H9 (cell line): Measurements from ENCODE around the gene TM2D1. TPM values are rescaled to one million over a fixed set of nuclear protein-coding genes. Genes with fewer than 3 reads are reported as not detected.

ENCODE experiments used
- DNase-seq: peaks from one replicate; pipeline ENCODE4 v3.0.0-alpha.2; 2017
- H2AFZ ChIP-seq: one replicate; pipeline ENCODE4 v1.6.1; 2013; ENCODE audit warnings: mild to moderate bottlenecking, low read length, control low read depth, moderate library complexity
- H2AK5ac ChIP-seq: 2 replicates; pipeline ENCODE4 v1.6.1; 2013; ENCODE audit warnings: low read length, control low read depth, mixed read lengths; ENCODE audit not compliant: insufficient read length
- H2BK120ac ChIP-seq: one replicate; pipeline ENCODE4 v1.6.1; 2013; ENCODE audit warnings: low read depth, mild to moderate bottlenecking, low read length, control low read depth, inconsistent platforms; ENCODE audit not compliant: poor library complexity, severe bottlenecking
- H2BK12ac ChIP-seq: 2 replicates; pipeline ENCODE4 v1.6.1; 2013; ENCODE audit warnings: low read length, control low read depth, mixed read lengths, low read depth; ENCODE audit not compliant: insufficient read length
- H2BK15ac ChIP-seq: 2 replicates; pipeline ENCODE4 v1.6.1; 2013; ENCODE audit warnings: low read depth, low read length, control low read depth
- H2BK20ac ChIP-seq: one replicate; pipeline ENCODE4 v1.6.1; 2013; ENCODE audit warnings: low read depth, mild to moderate bottlenecking, low read length, control low read depth, inconsistent platforms; ENCODE audit not compliant: poor library complexity, severe bottlenecking
- H2BK5ac ChIP-seq: 2 replicates; pipeline ENCODE4 v1.6.1; 2013; ENCODE audit warnings: low read length, control low read depth, mixed read lengths; ENCODE audit not compliant: insufficient read length
- H3K14ac ChIP-seq: 2 replicates; pipeline ENCODE4 v1.6.1; 2013; ENCODE audit warnings: low read length, control low read depth; ENCODE audit not compliant: insufficient read depth
- H3K18ac ChIP-seq: 2 replicates; pipeline ENCODE4 v1.6.1; 2013; ENCODE audit warnings: low read depth, mild to moderate bottlenecking, mixed read lengths, low read length, control low read depth; ENCODE audit not compliant: insufficient read length
- H3K23ac ChIP-seq: 2 replicates; pipeline ENCODE4 v1.6.1; 2013; ENCODE audit warnings: low read length, control low read depth, mixed read lengths, low read depth; ENCODE audit not compliant: insufficient read length
- H3K23me2 ChIP-seq: 2 replicates; pipeline ENCODE4 v1.6.1; 2013; ENCODE audit warnings: low read depth, mild to moderate bottlenecking, mixed read lengths, low read length, control low read depth; ENCODE audit not compliant: insufficient read length, poor library complexity, severe bottlenecking
- H3K27ac ChIP-seq: 2 replicates; pipeline ENCODE4 v1.5.1; 2013; ENCODE audit warnings: low read length, control low read depth, mixed read lengths, low read depth; ENCODE audit not compliant: insufficient read length
- H3K27me3 ChIP-seq: 2 replicates; pipeline ENCODE4 v1.6.1; 2013; ENCODE audit warnings: low read length, control low read depth, inconsistent platforms; ENCODE audit not compliant: insufficient read depth
- H3K4ac ChIP-seq: 2 replicates; pipeline ENCODE4 v1.6.1; 2013; ENCODE audit warnings: low read depth, mild to moderate bottlenecking, control low read depth, inconsistent platforms, low read length, moderate library complexity
- H3K4me1 ChIP-seq: 2 replicates; pipeline ENCODE4 v1.6.1; 2013; ENCODE audit warnings: low read length, control low read depth, inconsistent platforms; ENCODE audit not compliant: insufficient read depth
- H3K4me2 ChIP-seq: 2 replicates; pipeline ENCODE4 v1.6.1; 2013; ENCODE audit warnings: low read length, control low read depth, mixed read lengths; ENCODE audit not compliant: insufficient read length, insufficient read depth
- H3K56ac ChIP-seq: 2 replicates; pipeline ENCODE4 v1.6.1; 2013; ENCODE audit warnings: low read depth, mild to moderate bottlenecking, mixed read lengths, low read length, control low read depth; ENCODE audit not compliant: insufficient read length
- H3K79me1 ChIP-seq: 2 replicates; pipeline ENCODE4 v1.6.1; 2013; ENCODE audit warnings: low read depth, mild to moderate bottlenecking, moderate library complexity, low read length, control low read depth, inconsistent platforms; ENCODE audit not compliant: insufficient read depth, poor library complexity, severe bottlenecking
- H3K79me2 ChIP-seq: 2 replicates; pipeline ENCODE4 v1.6.1; 2013; ENCODE audit warnings: low read length, control low read depth, inconsistent platforms; ENCODE audit not compliant: insufficient read depth
- H3K9ac ChIP-seq: 2 replicates; pipeline ENCODE4 v1.6.1; 2013; ENCODE audit warnings: low read length, control low read depth, mixed read lengths; ENCODE audit not compliant: insufficient read length; ENCODE audit errors: extremely low read depth
- H3K9me3 ChIP-seq: one replicate; pipeline ENCODE4 v1.6.1; 2013; ENCODE audit warnings: low read depth, low read length, inconsistent platforms; ENCODE audit not compliant: control insufficient read depth
- H3T11ph ChIP-seq: one replicate; pipeline ENCODE4 v1.6.1; 2013; ENCODE audit warnings: mild to moderate bottlenecking, low read length, control low read depth, inconsistent platforms
- H4K20me1 ChIP-seq: one replicate; pipeline ENCODE4 v1.6.1; 2013; ENCODE audit not compliant: control insufficient read depth, insufficient read length, insufficient read depth
- H4K5ac ChIP-seq: 2 replicates; pipeline ENCODE4 v1.6.1; 2013; ENCODE audit warnings: low read depth, mild to moderate bottlenecking, mixed read lengths, low read length, control low read depth; ENCODE audit not compliant: insufficient read length
- H4K8ac ChIP-seq: replicated peaks from 2 replicates; pipeline ENCODE4 v1.6.1; 2013; ENCODE audit warnings: low read length, control low read depth, mixed read lengths, low read depth; ENCODE audit not compliant: insufficient read length
- H4K91ac ChIP-seq: 2 replicates; pipeline ENCODE4 v1.6.1; 2013; ENCODE audit warnings: low read depth, mild to moderate bottlenecking, moderate library complexity, mixed read lengths, low read length, control low read depth; ENCODE audit not compliant: insufficient read length
- H3K27ac Mint-ChIP-seq, 3 experiments: 2 replicates in 2 of 3; 3 replicates in 1 of 3; pipeline ENCODE4 v1.8.0; 2020 to 2021; ENCODE audit warnings: mixed read lengths in 3 of 3, mild to moderate bottlenecking in 1 of 3, moderate library complexity in 1 of 3
- H3K27me3 Mint-ChIP-seq: 2 replicates; pipeline ENCODE4 v1.8.0; 2021; ENCODE audit warnings: low read depth, mild to moderate bottlenecking, moderate library complexity, mixed read lengths
- H3K36me3 Mint-ChIP-seq, 3 experiments: 2 replicates in 2 of 3; 3 replicates in 1 of 3; pipeline ENCODE4 v1.8.0; 2020 to 2021; ENCODE audit warnings: low read depth in 3 of 3, mixed read lengths in 3 of 3; ENCODE audit not compliant: insufficient read depth in 1 of 3
- H3K4me1 Mint-ChIP-seq, 2 experiments: 2 replicates each; pipeline ENCODE4 v1.8.0; 2020; ENCODE audit warnings: mixed read lengths in 2 of 2
- H3K4me3 Mint-ChIP-seq, 2 experiments: 2 replicates in 1 of 2; 3 replicates in 1 of 2; pipeline ENCODE4 v1.8.0; 2020 to 2021; ENCODE audit warnings: mild to moderate bottlenecking in 2 of 2, mixed read lengths in 2 of 2, moderate library complexity in 1 of 2
- H3K9me3 Mint-ChIP-seq, 2 experiments: 2 replicates in 1 of 2; 3 replicates in 1 of 2; pipeline ENCODE4 v1.8.0; 2020; ENCODE audit warnings: mild to moderate bottlenecking in 2 of 2, mixed read lengths in 2 of 2, moderate library complexity in 1 of 2
- WGBS: extraction: QIAGEN DNeasy Blood & Tissue Kit; methylation state at CpG from one replicate; pipeline ENCODE4 v1.1.7; 2013; ENCODE audit warnings: missing lambda C conversion rate, low lambda C conversion rate, mixed read lengths; ENCODE audit not compliant: insufficient read length; ENCODE audit errors: extremely low coverage; 5-methylcytosine and 5-hydroxymethylcytosine counted together
- total RNA-seq: library from RNA; stranded (reverse); gene quantifications from 2 replicates; pipeline ENCODE4 v1.2.1, GENCODE V29; 2021
- TF ChIP-seq, protein P1 (sequence below): fragments of 200-600 bp; sonication (generic); conservative IDR thresholded peaks from 3 replicates; pipeline ENCODE4 v1.8.0; 2021; ENCODE audit warnings: antibody characterized with exemption, mild to moderate bottlenecking

TM2D1 gene
- total RNA-seq, 1 experiment from 2014 or later, result 20.3 TPM

DNA sequence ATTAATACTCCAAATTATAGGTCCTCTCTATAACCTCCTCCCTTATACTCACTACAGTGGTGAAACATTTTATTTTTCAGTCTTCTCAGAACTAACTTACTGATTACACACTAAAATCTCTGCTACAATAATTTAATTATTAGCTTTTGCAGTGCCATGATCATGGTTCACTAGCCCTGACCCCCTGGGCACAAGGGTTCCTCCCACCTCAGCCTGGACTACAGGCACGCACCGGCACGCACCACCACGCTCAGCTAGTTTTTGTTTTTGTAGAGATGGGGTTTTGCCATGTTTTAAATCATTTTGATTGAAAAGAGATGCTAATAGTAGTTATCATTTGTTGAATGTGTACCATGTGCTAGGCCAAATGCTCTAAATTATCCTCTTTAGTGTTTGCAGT is 23.6 kb upstream of the TM2D1 start:
- Histone ChIP-seq H3K9me3 (no peaks in the 10 kb centered on the region), H2AK5ac (no peak overlapping the region), H3T11ph (no peak overlapping the region), H4K20me1 (no peaks in the 10 kb centered on the region), H4K5ac (no peak overlapping the region), H3K4ac (no peak overlapping the region), H3K56ac (no peak overlapping the region), H3K4me2 (no peak overlapping the region), H3K79me1 (peaks cover 3% of the 10 kb centered on the region), H2BK20ac (no peak overlapping the region), H2AFZ (no peak overlapping the region), H3K23ac (no peak overlapping the region), H3K23me2 (peaks cover 3% of the 10 kb centered on the region), H2BK5ac (no peak overlapping the region), H3K14ac (no peak overlapping the region), H4K91ac (no peak overlapping the region), H2BK12ac (no peak overlapping the region), H3K79me2 (peaks cover 16% of the 10 kb centered on the region; the same call in 1 of the 2 replicates), H2BK15ac (no peak overlapping the region), H4K8ac (no peak overlapping the region), H3K18ac (no peak overlapping the region), H3K27ac (no peak overlapping the region), H2BK120ac (no peak overlapping the region), H3K27me3 (no peaks in the 10 kb centered on the region), H3K9ac (no peak overlapping the region), H3K4me1 (peaks cover 9% of the 10 kb centered on the region; the same call in 1 of the 2 replicates)
- peaks cover 27 to 31% of the 10 kb centered on the region in 2 experiments for H3K4me1 Mint-ChIP-seq
- TF ChIP-seq, protein P1, sequence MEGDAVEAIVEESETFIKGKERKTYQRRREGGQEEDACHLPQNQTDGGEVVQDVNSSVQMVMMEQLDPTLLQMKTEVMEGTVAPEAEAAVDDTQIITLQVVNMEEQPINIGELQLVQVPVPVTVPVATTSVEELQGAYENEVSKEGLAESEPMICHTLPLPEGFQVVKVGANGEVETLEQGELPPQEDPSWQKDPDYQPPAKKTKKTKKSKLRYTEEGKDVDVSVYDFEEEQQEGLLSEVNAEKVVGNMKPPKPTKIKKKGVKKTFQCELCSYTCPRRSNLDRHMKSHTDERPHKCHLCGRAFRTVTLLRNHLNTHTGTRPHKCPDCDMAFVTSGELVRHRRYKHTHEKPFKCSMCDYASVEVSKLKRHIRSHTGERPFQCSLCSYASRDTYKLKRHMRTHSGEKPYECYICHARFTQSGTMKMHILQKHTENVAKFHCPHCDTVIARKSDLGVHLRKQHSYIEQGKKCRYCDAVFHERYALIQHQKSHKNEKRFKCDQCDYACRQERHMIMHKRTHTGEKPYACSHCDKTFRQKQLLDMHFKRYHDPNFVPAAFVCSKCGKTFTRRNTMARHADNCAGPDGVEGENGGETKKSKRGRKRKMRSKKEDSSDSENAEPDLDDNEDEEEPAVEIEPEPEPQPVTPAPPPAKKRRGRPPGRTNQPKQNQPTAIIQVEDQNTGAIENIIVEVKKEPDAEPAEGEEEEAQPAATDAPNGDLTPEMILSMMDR, result no peak
- no CpG with 5 or more reads among the region's 4 CpGs for WGBS
- H3K27ac Mint-ChIP-seq, result no peak overlapping the region
- DNase-seq, result no peak
- no peaks in the 10 kb centered on the region for H3K9me3 Mint-ChIP-seq
- H3K4me3 Mint-ChIP-seq, result no peak overlapping the region
- peaks cover 0 to 8% (median 5%) of the 10 kb centered on the region in 3 experiments; a peak in 4 of 7 replicates for H3K36me3 Mint-ChIP-seq
- no peaks in the 10 kb centered on the region for H3K27me3 Mint-ChIP-seq
